GM03348 (cell line): ENCODE data around the gene NAB1.

ENCODE experiments used
- DNase-seq: peaks from one replicate; pipeline ENCODE4 v3.0.0; 2012; ENCODE audit warnings: low spot score

Gene NAB1

DNA sequence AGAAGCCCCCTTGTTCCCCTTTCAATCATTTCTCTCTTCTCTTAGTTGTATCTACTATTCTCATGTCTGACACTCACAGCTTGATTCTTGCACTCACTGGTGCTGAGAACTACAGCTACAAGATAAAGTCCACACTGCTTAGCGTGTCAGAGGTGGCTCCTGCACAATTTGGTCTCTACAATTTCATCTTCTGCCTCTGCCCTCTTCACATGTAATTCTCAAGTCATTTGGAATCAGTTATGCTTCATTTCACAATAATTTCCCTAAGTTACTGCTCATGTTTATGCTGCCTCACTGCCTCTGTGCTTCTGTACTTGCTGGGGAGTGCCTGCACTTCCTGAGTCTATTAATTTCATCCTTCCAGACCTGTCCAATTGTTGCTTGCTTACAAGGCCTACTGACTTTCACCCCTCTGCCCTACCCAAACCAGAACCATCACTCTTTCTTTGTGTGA lies 11.6 kb upstream of the NAB1 start:
- peak; percentile 40 for DNase-seq

DNA sequence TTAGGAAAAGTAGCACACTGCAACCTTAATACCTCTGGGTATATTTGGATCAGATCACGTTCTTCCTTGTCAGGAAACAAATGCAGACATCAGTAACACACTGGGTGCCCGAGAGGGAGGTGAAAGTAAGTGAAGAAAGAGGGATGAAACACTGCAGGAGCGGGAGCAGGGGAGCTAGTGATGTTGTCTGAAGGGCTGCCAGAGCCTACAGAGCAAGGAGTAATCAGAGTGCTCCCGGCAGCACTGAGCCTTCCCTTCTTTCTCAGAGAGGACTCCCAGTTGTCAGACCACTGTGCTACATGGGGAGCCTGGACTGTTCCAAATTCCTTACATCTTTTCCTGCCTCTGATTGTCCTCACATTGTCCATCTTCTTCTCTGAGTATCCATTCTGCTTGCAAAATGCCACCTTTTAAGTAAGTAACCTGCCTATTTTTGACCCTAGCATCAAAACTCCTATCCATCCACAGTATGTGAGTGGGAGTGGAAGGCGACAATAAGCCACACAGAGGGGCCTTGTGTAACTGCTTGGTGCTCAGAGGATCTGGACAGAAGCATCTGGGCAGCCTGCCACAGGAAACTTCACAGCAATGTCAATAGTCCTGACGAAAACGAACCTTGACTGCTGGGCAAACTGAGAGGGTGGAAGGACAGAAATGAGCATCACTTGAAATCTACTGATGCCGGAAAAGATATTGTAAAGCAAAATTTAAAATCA lies 10.8 kb upstream of the NAB1 start:
- no peak for DNase-seq

DNA sequence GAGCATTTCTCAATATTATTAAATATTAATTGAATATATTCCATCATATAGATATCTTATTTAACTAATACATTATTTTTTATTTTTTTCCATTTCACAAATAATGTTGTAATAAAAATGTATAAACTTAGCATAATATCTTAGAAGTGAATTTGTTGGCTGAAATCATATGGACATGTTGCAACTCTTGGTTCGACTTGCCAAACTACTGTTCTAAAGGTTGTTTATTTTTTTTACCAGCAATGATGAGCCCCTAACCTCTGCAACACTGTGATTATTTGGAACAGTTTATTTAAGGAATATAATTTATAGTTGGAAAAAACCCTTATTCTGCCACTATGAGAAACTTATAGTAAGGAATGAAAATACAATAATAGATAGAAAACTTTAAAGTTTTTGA lies 8.8 kb upstream of the NAB1 start:
- no peak for DNase-seq

DNA sequence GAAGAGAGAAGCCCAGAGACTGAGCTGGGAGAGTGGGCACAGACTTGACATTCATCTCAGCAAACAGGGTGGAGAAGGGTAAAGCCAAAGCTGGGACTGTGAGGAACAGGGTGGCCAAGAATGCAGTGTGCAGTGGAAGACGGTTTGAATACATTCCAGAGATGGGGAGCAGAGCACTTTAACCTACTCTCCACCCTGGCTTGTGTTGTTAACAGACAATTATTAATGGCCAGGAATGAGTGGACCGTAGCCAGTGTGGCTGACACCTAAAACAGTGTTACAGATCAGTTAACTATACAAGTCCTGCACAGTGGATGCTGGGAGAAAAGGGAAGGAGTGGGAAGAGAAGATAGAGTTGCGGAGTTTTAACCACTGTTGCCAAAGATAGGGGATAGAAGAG lies 7.4 kb upstream of the NAB1 start:
- no peak for DNase-seq

DNA sequence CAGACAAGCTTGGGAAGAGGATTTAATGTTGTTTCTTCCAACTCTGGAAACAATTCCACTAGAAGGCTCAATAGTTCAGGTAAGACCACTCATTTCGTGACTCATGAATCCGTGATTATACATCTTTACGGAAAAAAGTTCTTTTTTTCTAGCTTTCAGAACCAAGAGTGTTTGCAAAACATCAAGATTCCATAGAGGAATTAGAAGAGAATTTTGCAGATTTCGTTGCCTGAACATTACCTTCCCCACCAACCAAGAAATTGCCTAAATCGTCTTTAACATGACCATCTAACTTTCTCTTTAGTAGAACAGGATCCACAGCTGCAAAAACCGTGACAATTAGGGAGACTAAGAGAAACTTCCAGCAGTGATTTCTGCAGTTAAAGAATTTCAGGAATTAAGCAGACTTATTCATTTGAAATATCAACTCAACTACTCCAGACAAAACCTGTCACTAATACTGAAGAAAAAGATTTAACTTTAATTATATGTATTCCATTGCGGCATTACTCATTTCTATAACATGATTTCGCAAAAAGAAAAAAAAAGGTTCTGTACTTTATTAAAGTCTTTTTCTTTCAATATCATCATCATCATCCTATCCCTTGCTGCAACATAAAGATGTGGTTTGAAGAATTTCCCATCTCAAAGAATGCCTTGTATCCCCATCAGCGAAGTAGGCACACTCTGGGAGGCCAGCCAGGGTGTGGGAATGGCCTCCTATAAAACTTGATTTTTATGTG lies 1.9 kb upstream of the NAB1 start:
- DNase-seq: peak; percentile 42

DNA sequence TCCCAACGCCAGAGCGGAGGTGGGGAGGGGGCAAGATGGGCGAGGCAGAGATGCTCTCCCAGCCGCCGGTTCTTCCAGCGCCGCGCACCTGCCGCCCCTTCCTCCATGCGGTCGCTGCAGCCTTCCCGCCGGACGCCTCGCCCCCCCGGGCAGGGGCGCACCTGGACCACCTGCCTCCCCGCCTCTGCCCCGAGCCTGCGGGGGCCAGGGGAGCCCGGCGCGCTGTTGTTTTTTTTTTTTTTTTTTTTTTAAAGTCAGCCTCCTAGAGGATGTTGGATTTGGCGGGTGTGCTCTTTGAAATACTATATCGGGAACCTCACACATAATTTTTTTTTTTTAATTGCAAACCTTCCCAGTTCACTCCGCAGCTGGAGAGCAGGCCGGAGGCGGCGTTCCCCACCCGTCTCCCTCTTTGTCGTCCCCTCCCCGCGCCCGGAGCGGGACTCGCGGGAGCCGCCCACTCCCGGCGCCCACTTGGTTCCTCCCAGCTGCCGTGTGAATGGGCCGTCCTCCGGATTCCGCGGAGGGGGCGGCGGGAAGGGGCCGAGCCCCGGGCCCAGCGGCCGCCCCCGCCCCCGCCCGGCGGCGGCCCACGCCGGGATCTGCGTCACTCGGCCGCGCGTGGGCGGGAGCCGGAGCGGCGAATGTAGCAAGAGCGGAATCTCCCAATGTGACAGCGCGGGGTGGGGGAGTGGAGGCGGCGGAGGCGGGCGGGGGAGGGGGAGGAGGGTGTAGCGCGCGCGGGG lies 421 bp upstream of the NAB1 start:
- DNase-seq: peak; percentile 94

DNA sequence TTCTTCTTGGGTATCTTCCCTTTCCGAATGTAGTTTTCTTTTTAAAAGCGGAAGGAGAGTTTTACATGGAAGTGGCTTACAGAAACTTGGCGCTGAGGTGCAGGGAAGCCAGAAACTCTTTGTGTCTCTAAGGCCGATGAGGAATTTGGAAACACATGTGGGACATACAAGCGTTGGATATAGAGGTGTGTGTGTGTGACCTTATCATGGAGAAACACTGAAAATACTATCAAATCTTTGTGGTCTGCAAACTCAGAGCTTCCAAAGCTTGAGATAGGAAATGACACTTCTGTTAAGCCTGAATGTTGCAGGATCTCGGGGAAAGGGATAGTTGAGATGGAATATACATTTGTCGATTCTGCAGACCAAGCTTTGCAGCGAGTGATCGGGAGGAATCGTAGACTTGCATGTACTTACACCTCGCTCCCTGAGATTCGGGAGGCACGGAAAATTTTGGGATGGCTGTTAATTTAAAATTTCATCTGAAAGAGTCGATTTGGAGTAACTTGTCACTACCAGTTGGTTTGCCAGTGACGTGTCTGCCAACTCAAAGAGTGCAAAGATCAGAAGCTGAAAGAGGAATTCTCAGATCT lies 1.0 kb downstream of the NAB1 start:
- peak; percentile 17 for DNase-seq

DNA sequence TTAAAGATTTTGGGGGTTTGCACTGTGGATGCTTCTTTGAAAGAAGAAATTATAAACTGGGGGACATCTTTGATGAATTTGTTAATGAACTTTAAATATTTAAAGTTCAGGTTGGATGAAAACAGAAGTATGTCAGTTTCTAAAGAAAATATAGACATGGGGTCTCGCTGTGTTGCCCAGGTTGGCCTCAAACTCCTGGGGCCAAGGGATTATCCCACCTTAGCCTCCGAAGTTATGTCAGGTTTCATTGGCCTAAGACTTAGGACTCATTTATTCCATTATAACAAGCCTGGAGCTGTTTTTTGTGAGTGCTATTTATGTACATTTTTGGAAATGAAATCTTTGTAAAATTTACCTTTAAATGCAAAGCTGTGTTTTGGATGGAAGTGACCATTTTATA lies 2.5 kb downstream of the NAB1 start:
- no peak for DNase-seq

DNA sequence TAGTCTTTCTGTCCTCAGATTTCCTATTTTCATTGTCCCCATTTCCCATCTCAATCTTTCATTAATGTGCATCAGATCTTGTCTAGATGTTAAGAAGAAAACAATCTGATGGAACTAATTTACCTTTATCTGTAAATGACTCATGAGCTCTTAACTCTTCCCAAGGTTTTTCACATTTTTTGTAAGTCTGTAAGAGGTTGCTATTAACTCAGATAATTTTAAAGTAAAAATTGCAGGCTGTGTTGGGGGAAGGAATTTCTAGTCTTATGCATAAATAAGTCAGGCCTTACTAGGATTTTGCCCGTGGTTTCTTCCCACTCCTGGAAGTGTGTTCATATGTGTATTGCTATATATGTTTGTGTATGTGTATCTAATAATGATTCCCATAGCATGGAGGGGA lies 4.3 kb downstream of the NAB1 start:
- no peak for DNase-seq

DNA sequence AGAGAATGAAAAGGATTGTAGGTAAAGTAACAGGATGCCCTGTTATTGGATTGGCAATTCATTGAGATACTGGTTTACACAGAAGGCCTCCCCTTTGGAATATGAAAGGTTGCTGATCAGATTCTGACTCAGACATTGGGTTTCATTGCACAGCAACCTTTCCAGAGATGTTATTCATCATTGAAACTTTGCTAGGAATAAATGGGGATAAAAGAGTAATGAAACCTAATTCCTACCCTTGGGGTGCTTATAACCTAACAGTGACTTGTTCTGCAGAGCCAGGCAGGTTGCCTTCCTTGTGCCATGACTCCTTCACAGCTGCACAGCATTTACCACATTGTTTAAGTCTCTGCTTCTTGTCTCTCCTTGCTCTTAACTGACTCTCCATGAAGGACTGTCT lies 5.0 kb downstream of the NAB1 start:
- DNase-seq: no peak

DNA sequence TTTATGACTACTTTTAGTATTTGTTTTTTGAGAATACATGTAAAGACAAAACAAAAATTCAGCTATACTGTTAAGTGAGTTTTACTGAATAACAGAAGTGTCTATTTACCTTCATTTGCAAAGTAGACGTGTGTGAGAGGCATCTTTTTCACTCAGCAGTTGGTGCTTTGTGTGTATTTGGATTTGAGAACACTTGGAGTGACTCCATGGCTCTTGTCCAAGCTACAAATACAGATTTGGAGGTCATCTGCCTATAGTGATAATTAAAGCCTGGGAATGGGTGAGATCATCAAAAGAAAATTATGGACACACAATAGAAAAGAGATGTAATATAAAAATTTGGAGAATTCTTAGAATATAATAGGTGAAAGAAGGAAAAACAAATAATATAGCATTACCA lies 6.2 kb downstream of the NAB1 start:
- no peak for DNase-seq

DNA sequence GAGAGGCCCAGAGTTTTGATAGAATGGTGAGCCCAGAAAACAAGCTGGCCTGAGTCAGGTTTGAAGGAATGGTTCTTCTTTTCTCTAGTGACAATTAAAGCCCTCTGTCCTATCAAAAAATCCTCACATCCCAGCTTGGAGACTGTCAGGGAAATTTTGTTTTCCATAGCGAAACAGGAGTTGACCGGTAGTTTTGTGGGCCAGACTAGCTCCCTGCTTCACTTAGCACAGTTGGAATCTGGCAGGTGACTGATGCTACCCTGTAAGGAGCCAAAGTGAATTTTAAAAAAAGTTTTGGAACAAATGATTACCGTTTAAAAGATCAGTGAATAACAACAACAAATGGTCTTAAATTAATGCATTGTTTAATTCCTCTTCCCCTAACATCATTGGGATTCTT lies 6.7 kb downstream of the NAB1 start:
- DNase-seq: no peak

DNA sequence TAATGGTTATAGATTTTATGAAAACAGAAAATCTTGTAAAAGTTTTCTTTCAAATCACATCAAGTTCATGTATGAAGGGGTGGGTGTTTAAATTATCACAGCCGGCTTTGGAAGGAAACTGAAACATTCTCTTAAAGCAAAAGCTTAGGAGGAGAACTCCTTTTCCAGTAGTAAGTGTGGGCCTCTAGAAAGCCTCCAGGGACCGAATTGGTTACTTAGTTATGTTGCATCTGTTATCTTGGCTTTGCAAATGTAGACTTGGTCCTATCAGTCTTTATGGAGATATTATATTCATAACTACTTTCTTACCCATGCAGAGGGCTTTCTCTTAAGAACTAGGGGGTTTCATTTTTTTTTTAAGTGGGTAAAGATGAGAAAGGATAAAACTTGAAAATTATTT lies 7.4 kb downstream of the NAB1 start:
- DNase-seq: no peak

DNA sequence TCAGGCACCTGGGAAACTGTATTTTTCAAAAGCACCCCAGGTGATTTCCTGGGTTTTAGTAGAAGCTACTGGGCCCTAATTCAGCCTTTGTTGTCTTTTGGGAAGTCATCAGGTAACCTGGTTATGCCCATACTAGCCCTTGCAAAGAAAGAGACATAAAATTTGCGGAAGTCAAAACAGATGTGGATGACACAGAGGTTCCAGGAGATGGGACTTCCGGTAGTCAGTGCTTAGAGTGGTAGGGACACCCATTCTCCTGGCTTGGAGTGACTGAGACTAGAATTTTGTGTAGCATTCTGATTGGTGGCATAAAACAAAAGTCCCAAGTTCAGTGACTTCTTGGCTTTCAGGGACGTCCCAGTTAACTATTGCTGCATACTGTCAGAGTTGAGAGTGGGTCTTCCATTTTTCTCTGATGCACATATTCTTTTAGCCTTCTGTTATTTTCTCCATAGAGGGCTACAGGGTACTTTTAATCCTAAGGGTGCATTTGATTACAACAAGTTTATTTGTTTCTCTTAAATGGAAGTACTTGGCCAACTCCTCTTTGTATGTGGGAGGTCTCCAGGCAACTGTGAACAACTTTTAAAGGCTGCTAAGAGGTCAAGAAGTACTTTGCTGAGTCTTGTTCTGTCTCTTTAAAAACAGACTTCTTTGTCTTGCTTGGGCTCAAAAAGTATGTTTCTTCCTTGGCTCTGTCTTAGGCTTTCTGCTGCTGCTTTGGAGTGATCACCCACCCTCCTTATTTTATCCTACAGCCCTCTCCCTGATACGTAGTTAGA lies 8.8 kb downstream of the NAB1 start:
- DNase-seq: no peak

DNA sequence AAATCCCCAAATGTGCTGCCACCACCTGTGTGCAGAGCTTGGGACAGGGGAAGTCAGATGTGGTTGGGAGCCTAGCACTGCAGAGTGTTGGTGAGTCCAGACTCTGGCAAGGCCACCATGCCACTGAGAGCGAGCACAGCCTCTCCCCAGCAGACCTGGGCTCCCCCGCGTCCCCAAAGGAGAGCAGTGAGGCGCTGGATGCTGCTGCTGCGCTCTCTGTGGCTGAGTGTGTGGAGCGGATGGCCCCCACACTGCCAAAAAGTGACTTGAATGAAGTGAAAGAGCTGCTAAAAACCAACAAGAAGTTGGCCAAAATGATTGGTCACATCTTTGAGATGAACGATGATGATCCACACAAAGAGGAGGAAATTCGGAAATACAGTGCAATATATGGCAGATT lies 10.7 kb downstream of the NAB1 start:
- DNase-seq: no peak

DNA sequence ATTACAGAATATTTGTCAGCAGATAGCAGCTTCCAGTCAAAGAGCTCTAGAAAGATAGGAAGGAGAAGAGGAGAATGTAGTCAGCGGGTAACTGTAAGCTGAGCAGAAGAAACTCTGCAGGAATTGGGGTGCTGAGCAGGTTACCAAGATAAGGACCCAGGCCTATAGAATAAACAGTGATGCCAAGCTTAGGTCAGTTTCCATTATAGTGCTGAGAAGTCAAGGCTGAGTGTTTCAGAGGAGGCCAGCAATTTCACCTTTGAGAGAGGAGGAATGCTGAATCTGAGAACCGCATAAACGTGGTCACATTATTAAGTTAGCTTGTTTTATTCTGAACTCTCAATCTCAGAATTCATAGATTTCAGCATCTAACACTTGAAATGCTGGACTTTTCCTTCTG lies 13.9 kb downstream of the NAB1 start:
- DNase-seq: no peak

DNA sequence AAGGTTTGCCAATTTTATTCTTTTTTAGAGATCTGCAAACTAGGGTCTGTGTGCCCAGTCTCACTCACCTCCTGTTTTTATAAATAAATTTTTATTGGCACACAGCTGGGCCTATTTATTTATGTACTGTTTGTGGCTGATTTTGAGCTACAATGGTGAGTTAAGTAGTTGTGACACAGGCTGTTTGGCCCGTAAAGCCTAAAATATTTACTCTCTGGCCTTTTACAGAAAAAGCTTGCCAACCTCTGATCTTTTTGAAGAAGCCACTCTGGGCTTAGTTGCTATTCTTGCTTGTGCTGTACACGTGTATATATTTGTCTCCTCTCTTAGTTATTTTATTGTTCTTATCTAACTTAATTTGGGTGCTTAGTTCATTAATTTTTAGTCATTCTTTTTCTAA lies 14.5 kb downstream of the NAB1 start:
- DNase-seq: no peak

DNA sequence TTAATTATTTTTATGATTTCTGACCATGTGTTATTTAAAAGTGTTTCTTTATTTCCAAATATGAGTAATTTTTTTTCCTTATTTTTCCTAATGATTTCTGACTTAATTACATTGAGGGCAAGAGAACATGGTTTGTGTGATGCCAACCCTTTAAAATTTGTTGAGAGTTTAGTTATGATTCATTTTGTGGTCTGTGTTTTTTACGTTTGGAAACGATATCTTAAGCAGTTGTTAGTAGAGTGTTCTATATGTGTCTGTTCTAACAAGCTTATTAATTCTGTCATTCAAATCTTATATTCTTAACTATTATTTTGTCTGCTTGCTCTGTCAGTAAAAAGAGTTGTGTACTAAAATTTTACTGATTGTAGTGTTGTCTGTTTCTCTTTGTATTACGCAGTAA lies 15.0 kb downstream of the NAB1 start:
- no peak for DNase-seq

DNA sequence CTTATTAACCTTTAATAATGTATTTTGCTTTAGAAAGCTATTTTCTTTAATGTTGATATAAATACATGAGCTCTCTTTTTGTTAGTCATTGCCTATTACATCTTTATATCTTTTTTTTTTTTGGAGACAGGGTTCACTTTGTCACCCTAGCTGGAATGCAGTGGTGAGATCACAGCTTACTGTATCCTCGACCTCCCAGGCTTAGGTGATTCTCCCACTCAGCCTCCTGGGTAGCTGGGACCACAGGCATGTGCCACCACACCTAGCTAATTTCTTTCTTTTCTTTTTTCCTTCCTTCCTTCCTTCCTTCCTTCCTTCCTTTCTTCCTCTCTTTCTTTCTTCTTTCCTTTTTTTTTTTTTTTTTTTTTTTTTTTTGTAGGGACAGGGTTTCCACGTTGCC lies 15.4 kb downstream of the NAB1 start:
- no peak for DNase-seq

DNA sequence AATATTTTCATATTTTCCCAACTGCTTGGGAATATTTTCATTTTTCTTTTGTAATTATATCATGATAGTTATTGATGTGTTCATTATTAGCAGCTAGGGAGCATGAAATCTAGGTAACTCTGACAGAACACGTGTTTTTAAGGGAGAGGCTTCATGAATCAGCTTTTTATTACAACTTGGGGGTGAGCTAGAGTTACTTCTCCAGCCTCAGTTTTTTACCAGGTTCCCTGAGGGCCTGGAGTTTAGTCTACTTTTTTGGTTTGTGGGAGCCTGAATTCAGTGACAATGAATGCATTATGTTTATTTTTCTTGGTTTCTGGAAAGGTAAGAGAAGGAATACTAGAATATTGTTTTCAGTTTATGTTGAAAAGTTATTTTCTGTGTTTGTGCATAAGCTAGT lies 18.0 kb downstream of the NAB1 start:
- DNase-seq: no peak

DNA sequence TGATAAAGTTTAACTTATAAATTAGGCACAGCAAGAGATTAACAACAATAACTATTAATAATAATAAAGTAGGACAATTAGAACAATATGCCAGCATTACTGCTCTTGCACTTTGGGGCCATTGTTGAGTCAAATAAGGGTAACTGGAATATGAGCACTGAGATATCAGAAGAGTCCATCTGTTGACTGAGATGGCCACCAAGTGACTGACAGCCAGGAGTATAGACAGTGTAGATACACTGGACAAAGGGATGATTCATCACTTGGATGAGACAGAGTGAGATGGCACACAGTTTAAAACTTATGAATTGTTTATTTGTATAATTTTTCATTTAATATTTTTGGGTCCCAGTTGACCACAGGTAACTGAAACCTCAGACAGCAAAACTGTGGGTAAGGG lies 20.0 kb downstream of the NAB1 start:
- DNase-seq: no peak
